GM19397 (cell line): ENCODE data around the gene MATN1.

ENCODE experiments used
- ATAC-seq: cut with Tn5 transposase; IDR thresholded peaks from one replicate; pipeline ENCODE4 v1.9.1; 2021; ENCODE audit warnings: mild to moderate bottlenecking, moderate library complexity; ENCODE audit not compliant: unreplicated experiment

The MATN1 gene

GRCh38 chr1:30684881-30685795, 38.2 kb downstream of the MATN1 start:
- ATAC-seq = no peak

DNA sequence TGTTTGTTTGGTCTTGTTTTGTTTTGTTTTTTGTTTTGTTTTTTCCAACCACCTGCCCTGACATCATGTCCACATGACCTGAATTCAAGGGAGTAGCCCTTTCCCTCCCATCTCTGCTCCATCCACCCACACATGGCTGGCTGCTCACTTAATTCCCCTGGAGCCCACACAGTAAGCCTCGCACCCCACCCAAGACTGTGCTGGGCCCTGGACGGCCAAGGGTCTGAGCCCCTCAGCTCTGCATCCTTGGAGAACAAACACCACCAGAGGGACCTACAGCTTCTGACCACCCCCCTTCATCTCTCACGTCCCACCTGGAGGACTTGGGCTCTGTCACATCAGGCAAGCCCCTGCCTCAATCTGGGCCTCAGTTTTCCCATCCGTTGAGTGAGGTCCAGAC, 39.1 kb downstream of the MATN1 start:
- no peak for ATAC-seq

DNA sequence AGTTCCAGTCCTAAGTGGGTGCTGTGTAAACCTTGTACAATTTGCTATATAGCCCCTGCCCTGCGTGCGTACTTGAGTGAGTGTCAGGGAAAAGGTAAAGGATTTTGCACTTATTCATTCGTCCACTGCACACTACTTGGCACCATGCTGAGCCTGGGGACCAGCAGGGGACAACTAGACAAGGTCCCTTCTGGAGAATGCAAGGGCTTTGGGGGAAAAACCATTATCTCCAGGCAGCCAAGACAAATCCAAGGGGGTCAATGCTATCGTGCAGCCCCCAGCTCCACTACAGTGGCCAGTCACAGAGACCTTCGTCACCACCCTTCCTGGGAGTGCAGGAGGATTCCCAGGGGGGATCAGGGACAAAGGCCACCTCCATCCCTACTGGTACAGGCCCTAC, 39.7 kb downstream of the MATN1 start:
- no peak for ATAC-seq

- ATAC-seq = no peak
Measured at GRCh38 chr1:30682396-30683275, 40.7 kb downstream of the MATN1 start.

- no peak for ATAC-seq
Measured at GRCh38 chr1:30681782-30682181, 41.6 kb downstream of the MATN1 start.

DNA sequence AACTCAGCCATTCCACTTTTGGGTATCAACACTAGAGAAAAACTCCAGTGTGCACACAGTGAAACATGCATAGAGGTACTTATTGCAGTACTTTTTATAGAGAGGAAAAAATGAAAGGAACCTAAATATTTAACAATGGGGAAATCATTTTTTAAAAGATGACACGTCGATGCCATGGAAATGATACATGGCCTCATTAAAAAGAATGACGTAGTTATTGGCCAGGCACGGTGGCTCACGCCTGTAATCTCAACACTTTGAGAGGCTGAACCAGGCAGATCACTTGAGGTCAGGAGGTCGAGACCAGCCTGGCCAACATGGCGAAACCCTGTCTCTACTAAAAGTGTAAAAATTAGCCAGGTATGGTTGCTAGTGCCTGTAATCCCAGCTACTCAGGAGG, 42.5 kb downstream of the MATN1 start:
- ATAC-seq = no peak

DNA sequence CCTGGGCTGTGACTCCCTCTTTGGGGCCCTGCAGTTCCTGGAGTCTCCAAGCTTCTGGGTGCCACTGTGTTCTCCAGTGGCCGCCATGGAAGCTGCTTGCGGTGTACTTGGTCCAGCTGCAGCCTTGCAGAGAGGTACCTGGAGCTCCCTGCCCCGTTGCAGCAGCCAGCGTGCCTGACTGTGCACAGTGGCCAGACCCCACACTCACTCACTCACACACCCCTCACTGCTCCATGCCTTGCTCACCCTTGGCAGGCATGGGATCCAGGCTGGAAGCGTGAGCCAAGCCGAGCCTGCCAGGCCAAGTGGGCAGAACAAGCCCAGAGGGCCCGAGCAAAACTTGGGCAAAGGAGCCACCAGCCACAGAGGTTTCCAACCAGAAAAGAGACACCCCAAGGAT, 43.0 kb downstream of the MATN1 start:
- no peak for ATAC-seq

- no peak for ATAC-seq
Measured at GRCh38 chr1:30679976-30680305, 43.4 kb downstream of the MATN1 start.

GRCh38 chr1:30679201-30679975, 44.0 kb downstream of the MATN1 start:
- ATAC-seq = no peak

DNA sequence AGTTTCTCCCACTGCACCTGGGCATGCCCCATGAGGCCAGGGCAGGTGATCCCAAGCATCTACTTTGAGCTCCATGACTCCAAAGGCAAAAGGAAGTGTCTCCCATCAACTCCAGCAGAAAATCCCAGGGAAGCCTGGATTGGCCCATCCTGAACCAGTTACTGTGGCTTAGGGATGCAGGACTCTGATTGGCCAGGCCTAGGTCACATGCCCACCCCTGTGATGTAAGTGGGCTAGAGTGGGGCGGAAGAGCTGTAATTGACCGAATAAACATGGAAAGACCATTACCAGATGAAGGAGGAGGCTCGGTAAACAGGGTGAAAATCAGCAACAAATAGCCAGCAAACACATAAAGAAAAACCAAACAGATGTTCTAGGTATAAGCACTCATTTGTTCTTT, 45.2 kb downstream of the MATN1 start:
- ATAC-seq = no peak

DNA sequence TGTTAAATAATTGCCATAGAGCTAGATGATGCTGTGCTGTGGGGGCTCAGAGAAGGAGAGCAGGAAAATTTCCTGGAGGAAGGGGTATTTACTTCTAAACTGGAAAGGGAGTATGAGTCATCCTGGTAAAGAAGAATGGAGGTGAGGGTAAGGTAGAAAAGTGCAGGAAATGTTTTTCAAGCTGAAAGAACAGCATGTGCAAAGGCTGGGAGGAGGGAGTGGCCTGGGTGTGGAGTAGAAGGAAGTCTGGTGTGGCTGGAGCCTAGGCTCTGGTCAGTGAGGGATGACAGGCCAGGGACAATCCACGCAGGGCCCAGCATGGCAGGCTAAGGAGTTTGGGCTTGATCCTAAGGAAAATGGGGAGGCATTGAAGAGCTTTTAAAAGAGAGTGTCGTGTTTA, 45.9 kb downstream of the MATN1 start:
- no peak for ATAC-seq

DNA sequence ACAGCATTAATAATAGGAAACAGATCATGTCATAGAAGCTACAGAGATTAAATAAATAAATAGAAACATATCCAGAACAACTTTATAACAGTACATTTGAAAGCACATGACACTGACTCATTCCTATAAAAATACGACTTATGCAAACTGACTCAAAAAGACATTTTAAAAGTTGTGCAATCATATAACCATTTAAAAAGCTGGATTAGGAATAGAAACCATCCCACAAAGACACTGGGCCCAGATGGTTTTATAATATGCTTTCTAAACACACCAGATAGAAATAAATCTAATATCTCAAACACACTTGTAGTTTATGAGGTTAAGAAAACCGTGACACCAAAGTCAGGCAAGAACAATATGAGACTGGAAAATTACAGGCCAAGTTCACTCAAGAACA, 47.6 kb downstream of the MATN1 start:
- no peak for ATAC-seq

DNA sequence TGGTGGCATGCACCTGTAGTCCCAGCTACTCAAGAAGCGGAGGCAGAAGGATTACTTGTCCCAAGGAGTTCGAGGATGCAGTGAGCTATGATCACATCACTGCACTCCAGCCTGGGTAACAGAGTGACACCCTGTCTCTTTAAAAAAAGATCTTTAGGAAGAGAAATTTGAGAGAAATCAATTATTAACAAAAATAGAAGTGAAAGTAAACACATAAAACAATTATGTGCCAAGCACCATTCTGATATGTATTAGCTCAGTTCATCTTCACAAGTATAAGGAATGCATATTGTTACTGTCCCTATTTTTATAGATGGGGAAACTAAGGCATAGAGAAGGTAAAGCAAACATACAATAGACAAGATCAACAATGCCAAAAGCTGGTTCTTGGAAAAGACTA, 48.1 kb downstream of the MATN1 start:
- no peak for ATAC-seq

- no peak for ATAC-seq
Measured at GRCh38 chr1:30673395-30673794, 50.0 kb downstream of the MATN1 start.

DNA sequence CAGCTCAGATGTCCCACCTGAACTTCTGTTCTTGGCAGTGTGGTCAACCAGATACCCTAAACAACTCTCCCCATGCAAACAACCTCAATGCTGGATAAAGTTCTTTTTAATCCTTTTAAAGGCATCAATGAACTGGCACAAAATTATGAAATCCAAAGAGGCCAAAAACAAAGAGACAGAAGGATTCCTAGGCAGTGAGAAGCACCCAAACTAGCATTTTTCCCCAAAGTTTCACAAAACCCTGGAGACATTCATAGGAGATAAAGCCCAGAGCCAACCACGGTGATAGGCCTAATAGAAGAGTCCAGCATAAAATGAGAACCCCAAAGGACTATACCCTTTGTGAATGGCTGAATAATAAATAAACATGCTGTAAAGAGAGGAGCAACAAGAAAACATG, 50.7 kb downstream of the MATN1 start:
- ATAC-seq = no peak

DNA sequence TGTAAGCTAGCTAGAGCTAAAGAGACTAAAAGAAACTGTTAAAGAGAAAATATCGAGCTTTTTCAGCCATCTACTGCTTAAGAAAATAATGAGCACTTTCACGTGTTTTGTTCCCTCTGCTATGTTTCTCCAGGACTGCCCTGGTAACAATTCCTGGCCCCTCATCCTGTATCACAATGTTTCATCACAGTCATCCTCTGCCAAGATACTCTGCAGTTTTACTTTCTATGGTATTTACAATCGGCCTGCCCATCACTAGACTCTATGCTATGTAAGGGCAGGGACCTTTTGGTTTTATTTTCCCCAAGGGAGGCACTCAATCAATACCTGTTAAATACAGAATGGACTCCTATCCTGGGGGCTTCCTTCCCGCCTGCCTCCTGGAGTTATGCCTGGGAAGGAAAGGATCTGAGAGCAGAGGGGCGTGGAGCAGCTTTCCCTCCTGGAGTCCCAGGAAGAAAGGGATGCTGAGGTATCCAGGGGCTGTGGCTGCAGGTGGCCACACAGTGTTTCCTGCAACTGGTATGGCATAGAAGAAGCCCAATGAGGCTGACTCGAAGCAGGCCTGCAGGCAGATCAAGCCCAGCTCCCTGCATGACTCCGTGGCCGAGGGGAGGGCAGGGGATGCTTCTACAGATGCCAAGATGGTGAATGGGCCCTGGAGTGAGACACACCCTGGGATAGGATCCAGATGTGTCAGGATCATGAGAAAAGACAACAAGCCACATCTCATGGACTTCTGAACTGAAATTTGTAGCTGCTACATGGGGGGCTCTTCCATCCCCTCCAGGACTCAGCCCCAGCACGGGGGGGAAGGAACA, 52.9 kb downstream of the MATN1 start:
- no peak for ATAC-seq

GRCh38 chr1:30668546-30669327, 54.6 kb downstream of the MATN1 start:
- ATAC-seq = no peak

- ATAC-seq = no peak
Measured at GRCh38 chr1:30668024-30668423, 55.4 kb downstream of the MATN1 start.

DNA sequence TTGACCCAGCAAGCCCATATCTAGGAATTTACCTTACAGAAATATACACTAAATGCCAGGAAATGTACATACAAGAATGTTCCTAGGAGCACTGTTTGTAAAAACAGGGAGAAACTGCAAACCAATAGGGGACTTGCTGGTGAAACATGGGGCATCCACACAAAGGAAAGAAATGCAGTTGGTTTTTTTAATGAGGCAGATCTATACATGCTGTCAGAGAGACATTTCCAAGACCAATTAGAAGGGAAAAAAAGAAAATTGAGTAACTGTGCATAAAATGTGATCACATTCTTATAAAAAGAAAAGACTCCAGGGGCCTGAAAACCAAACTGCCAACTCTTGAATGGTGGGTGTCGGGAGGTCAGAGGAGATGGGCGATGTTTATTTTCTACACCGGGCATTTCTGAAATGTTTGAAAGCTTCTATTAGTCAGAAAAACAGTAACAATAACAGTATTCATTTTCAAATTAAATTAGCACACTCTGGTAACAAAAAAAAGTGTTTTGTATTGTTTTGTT, 56.6 kb downstream of the MATN1 start:
- ATAC-seq = no peak
